Left ventricle myocardium inferior (tissue), 1 donor: ENCODE results near the gene C1D. TPM values are rescaled to one million over a fixed set of nuclear protein-coding genes. Genes with fewer than 3 reads are reported as not detected.
A peak's percentile ranks its signal among the peaks of the same experiment; 100 is the strongest.
"Not testable (repeated sequence)": the region's sequence is repeated elsewhere in the genome, so short reads cannot be mapped to it uniquely, and the experiment has no call there.

ENCODE experiments used
- DNase-seq: peaks from one replicate; pipeline ENCODE4 v3.0.0-alpha.2; 2020
- H3K27ac ChIP-seq: fragments of 200-600 bp; replicated peaks from 2 replicates; pipeline ENCODE4 v1.8.0; 2021
- H3K27me3 ChIP-seq: fragments of 200-600 bp; 2 replicates; pipeline ENCODE4 v1.8.0; 2021; ENCODE audit warnings: low read depth
- H3K36me3 ChIP-seq: fragments of 200-600 bp; 2 replicates; pipeline ENCODE4 v1.8.0; 2021
- H3K4me1 ChIP-seq: fragments of 200-600 bp; 2 replicates; pipeline ENCODE4 v1.8.0; 2021
- H3K4me3 ChIP-seq: fragments of 200-600 bp; 2 replicates; pipeline ENCODE4 v1.8.0; 2021; ENCODE audit warnings: mild to moderate bottlenecking, moderate library complexity
- H3K9me3 ChIP-seq: fragments of 200-600 bp; replicated peaks from 2 replicates; pipeline ENCODE4 v1.8.0; 2021
- CTCF ChIP-seq: fragments of 200-600 bp; IDR thresholded peaks from 2 replicates; pipeline ENCODE4 v1.8.0; 2021; ENCODE audit warnings: antibody characterized with exemption, mild to moderate bottlenecking, borderline replicate concordance
- intact Hi-C: fragments of 100-400 bp; cut with micrococcal nuclease; formaldehyde crosslinking; loops from one replicate; pipeline ENCODE4 v1.11.0; 2022
- total RNA-seq: library from RNA; stranded (reverse); fragmentation: NEBNext Ultra II Directional; extraction: Animal tissue kit (Norgen Biotek cat#: 25700); gene quantifications from one replicate; pipeline ENCODE4 v1.2.1, GENCODE V29; 2021
- donor health status: DM: no; HTN: yes; CAD: no; lungs with severe emphysema.

The C1D gene
- total RNA-seq, 1 donor from 2014 or later = 19.5 TPM

DNA sequence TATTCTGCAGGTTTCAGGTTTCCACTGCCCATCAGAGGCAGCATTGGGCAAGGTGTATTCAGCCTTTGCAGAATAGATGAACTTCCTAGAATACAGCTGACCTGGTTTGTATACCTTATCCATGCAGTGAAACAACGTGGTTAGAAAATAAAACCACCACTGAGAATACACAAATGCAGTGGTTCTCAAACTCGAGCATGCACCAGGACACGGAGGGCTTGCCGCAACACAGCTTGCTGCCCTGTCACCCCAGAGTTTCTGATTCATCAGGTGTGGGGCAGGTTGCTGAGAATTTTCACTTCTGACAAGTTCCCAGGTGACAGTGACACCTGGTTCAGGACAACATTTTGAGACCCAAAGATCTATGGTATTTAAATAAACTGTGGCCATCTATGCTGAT, 23.4 kb upstream of the C1D start:
- Histone ChIP-seq H3K9me3 (no peaks in the 10 kb centered on the region), H3K27ac (no peak overlapping the region), H3K27me3 (no peaks in the 10 kb centered on the region), H3K4me3 (no peak overlapping the region), H3K4me1 (no peaks in the 10 kb centered on the region), H3K36me3 (no peaks in the 10 kb centered on the region)
- TF ChIP-seq CTCF = no peak
- DNase-seq = no peak
- intact Hi-C loops = no loop called here

- H3K36me3 ChIP-seq = no peaks in the 10 kb centered on the region
- H3K27ac ChIP-seq = no peak overlapping the region
- H3K4me3 ChIP-seq = no peak overlapping the region
- DNase-seq = no peak
- no peaks in the 10 kb centered on the region for H3K9me3 ChIP-seq
- H3K4me1 ChIP-seq = no peaks in the 10 kb centered on the region
- intact Hi-C loops = no loop called here
- H3K27me3 ChIP-seq = no peaks in the 10 kb centered on the region
- TF ChIP-seq CTCF = no peak
Measured at GRCh38 chr2:68083346-68083745, 20.5 kb upstream of the C1D start.

- no peaks in the 10 kb centered on the region for H3K27me3 ChIP-seq
- TF ChIP-seq CTCF = no peak
Measured at GRCh38 chr2:68074050-68074449, 11.2 kb upstream of the C1D start.

GRCh38 chr2:68063797-68064646, 1.2 kb upstream of the C1D start:
- intact Hi-C loops = not testable (repeated sequence)
- peak overlapping the region; percentile 98 for H3K4me3 ChIP-seq
- peak; percentile 14 for DNase-seq

More at GRCh38 chr2:68074050-68074449, 11.2 kb upstream of the C1D start:
- H3K9me3 ChIP-seq = no peaks in the 10 kb centered on the region
- no peaks in the 10 kb centered on the region for H3K4me1 ChIP-seq
- no peak overlapping the region for H3K4me3 ChIP-seq
- DNase-seq = no peak
- H3K27ac ChIP-seq = no peak overlapping the region
- intact Hi-C loops = no loop called here
- no peaks in the 10 kb centered on the region for H3K36me3 ChIP-seq

GRCh38 chr2:68060652-68061051, 2.2 kb downstream of the C1D start:
- H3K4me3 ChIP-seq = no peak overlapping the region
- H3K4me1 ChIP-seq = peaks cover 63% of the 10 kb centered on the region
- DNase-seq = no peak
- intact Hi-C loops = no loop called here
- H3K36me3 ChIP-seq = no peaks in the 10 kb centered on the region
- no peaks in the 10 kb centered on the region for H3K9me3 ChIP-seq
- H3K27ac ChIP-seq = no peak overlapping the region
- TF ChIP-seq CTCF = no peak
- no peaks in the 10 kb centered on the region for H3K27me3 ChIP-seq

More at GRCh38 chr2:68063797-68064646, 1.2 kb upstream of the C1D start:
- H3K27ac ChIP-seq, H3K27me3 ChIP-seq, H3K9me3 ChIP-seq, H3K36me3 ChIP-seq: not testable (repeated sequence)
- H3K4me1 ChIP-seq = peaks cover 50% of the 10 kb centered on the region

- Histone ChIP-seq H3K9me3 (no peaks in the 10 kb centered on the region), H3K27ac (no peak overlapping the region), H3K27me3 (no peaks in the 10 kb centered on the region), H3K4me1 (peaks cover 64% of the 10 kb centered on the region), H3K4me3 (no peak overlapping the region), H3K36me3 (no peaks in the 10 kb centered on the region)
- TF ChIP-seq CTCF = no peak
- DNase-seq = no peak
- intact Hi-C loops = no loop called here
Measured at GRCh38 chr2:68059784-68060525, 2.8 kb downstream of the C1D start.
